Mesodermal cell (in vitro differentiated cells): ENCODE measurements around the gene METAP1.
"Not testable (repeated sequence)": the region's sequence is repeated elsewhere in the genome, so short reads cannot be mapped to it uniquely, and the experiment has no call there.

Experiments used
- H3K27ac ChIP-seq: 2 replicates; pipeline ENCODE4 v1.7.0; 2013; ENCODE audit warnings: mild to moderate bottlenecking, low read depth, low read length, moderate library complexity; ENCODE audit not compliant: severe bottlenecking
- H3K36me3 ChIP-seq: 2 replicates; pipeline ENCODE4 v1.7.1; 2013; ENCODE audit warnings: mild to moderate bottlenecking, low read length, moderate library complexity; ENCODE audit not compliant: control insufficient read depth, insufficient read depth
- H3K4me1 ChIP-seq: one replicate; pipeline ENCODE4 v1.7.1; 2013; ENCODE audit warnings: mild to moderate bottlenecking, low read length; ENCODE audit not compliant: insufficient read depth, control insufficient read depth, poor library complexity, severe bottlenecking
- H3K4me3 ChIP-seq: 2 replicates; pipeline ENCODE4 v1.7.0; 2013; ENCODE audit warnings: low read length, control low read depth, mild to moderate bottlenecking; ENCODE audit not compliant: insufficient read depth, poor library complexity, severe bottlenecking; ENCODE audit errors: extremely low read depth
- H3K9me3 ChIP-seq: 2 replicates; pipeline ENCODE4 v1.7.1; 2013; ENCODE audit warnings: mild to moderate bottlenecking, low read length, moderate library complexity; ENCODE audit not compliant: control insufficient read depth
- WGBS, 2 experiments: methylation state at CpG; one replicate each; pipeline ENCODE4 v1.1.5; 2013; ENCODE audit warnings: missing lambda C conversion rate in 2 of 2; ENCODE audit not compliant: insufficient coverage in 2 of 2; 5-methylcytosine and 5-hydroxymethylcytosine counted together

METAP1 gene

GRCh38 chr4:99099311-99099710 lies 103.8 kb downstream of the METAP1 start:
- Histone ChIP-seq H3K36me3 (no peaks in the 10 kb centered on the region), H3K4me1 (no peaks in the 10 kb centered on the region), H3K27ac (no peak overlapping the region), H3K4me3 (no peak overlapping the region), H3K9me3 (no peaks in the 10 kb centered on the region)
- 87 to 91% methylated on average over 8 to 11 of the region's 12 CpGs for WGBS, 2 experiments

- H3K36me3 ChIP-seq, H3K9me3 ChIP-seq, H3K4me1 ChIP-seq, H3K4me3 ChIP-seq, H3K27ac ChIP-seq: not testable (repeated sequence)
- WGBS, 2 experiments, result 67% methylated on average over 3 of the region's 5 CpGs
These were observed 104.3 kb downstream of the METAP1 start for GRCh38 chr4:99099814-99100213.

- H3K4me1 ChIP-seq, result no peaks in the 10 kb centered on the region
- no peaks in the 10 kb centered on the region for H3K9me3 ChIP-seq
- no peak overlapping the region for H3K4me3 ChIP-seq
- no peaks in the 10 kb centered on the region for H3K36me3 ChIP-seq
- no peak overlapping the region for H3K27ac ChIP-seq
- no CpG with 5 or more reads among the region's 1 CpG for WGBS, 2 experiments
These were observed 105.4 kb downstream of the METAP1 start for GRCh38 chr4:99100876-99101275.

- no peak overlapping the region for H3K4me3 ChIP-seq
- H3K36me3 ChIP-seq, result no peaks in the 10 kb centered on the region
- no peaks in the 10 kb centered on the region for H3K9me3 ChIP-seq
- no peaks in the 10 kb centered on the region for H3K4me1 ChIP-seq
- WGBS, 2 experiments, result 86 to 100% methylated on average over 1 of the region's 2 CpGs
- no peak overlapping the region for H3K27ac ChIP-seq
These were observed 107.1 kb downstream of the METAP1 start for GRCh38 chr4:99102634-99103033.

- Histone ChIP-seq H3K4me1 (no peaks in the 10 kb centered on the region), H3K27ac (no peak overlapping the region), H3K9me3 (no peaks in the 10 kb centered on the region), H3K36me3 (no peaks in the 10 kb centered on the region), H3K4me3 (no peak overlapping the region)
These were observed 107.6 kb downstream of the METAP1 start for GRCh38 chr4:99103166-99103565.

GRCh38 chr4:99104153-99104552 lies 108.6 kb downstream of the METAP1 start:
- Histone ChIP-seq H3K9me3 (no peaks in the 10 kb centered on the region), H3K4me3 (no peak overlapping the region), H3K4me1 (no peaks in the 10 kb centered on the region), H3K27ac (no peak overlapping the region), H3K36me3 (no peaks in the 10 kb centered on the region)
- WGBS, 2 experiments, result no CpG with 5 or more reads among the region's 1 CpG

- H3K9me3 ChIP-seq, H3K27ac ChIP-seq, H3K4me1 ChIP-seq, H3K4me3 ChIP-seq, H3K36me3 ChIP-seq: not testable (repeated sequence)
- WGBS, 2 experiments, result 86 to 89% methylated on average over 12 of the region's 12 CpGs
These were observed 113.8 kb downstream of the METAP1 start for GRCh38 chr4:99109286-99109685.
